Hematopoietic multipotent progenitor cell treated with erythropoietin and hydrocortisone succinate and interleukin-3 and kit ligand, for 8 days (in vitro differentiated cells): Measurements from ENCODE around the gene TLE5.

Source experiments
- DNase-seq: peaks from one replicate; pipeline ENCODE4 v3.0.0-alpha.2; 2015

The TLE5 gene

GRCh38 chr19:3062165-3063105, at the start of gene TLE5:
TSS of gene TLE5 (minus strand) at chr19:3062495. CDS start at chr19:3062200, 295 bp downstream.
- peak; percentile 52 for DNase-seq

- no peak for DNase-seq
Measured at GRCh38 chr19:3111586-3112247, 49.4 kb upstream of the TLE5 start.

GRCh38 chr19:3110126-3110825, 48.0 kb upstream of the TLE5 start:
- no peak for DNase-seq

- DNase-seq = no peak
Measured at GRCh38 chr19:3109491-3109890, 47.2 kb upstream of the TLE5 start.

GRCh38 chr19:3108775-3109174, 46.5 kb upstream of the TLE5 start:
- peak; percentile 70 for DNase-seq

- no peak for DNase-seq
Measured at GRCh38 chr19:3107658-3108057, 45.4 kb upstream of the TLE5 start.

GRCh38 chr19:3106509-3107141, 44.3 kb upstream of the TLE5 start:
- DNase-seq = no peak

GRCh38 chr19:3105641-3106508, 43.6 kb upstream of the TLE5 start:
- no peak for DNase-seq

GRCh38 chr19:3104708-3104983, 42.4 kb upstream of the TLE5 start:
- no peak for DNase-seq

- DNase-seq = no peak
Measured at GRCh38 chr19:3102239-3103140, 40.2 kb upstream of the TLE5 start.

- no peak for DNase-seq
Measured at GRCh38 chr19:3100747-3101730, 38.7 kb upstream of the TLE5 start.

- DNase-seq = no peak
Measured at GRCh38 chr19:3100331-3100730, 38.0 kb upstream of the TLE5 start.

- DNase-seq = no peak
Measured at GRCh38 chr19:3099347-3100145, 37.3 kb upstream of the TLE5 start.

GRCh38 chr19:3098515-3099346, 36.4 kb upstream of the TLE5 start:
- DNase-seq = no peak

GRCh38 chr19:3098141-3098514, 35.8 kb upstream of the TLE5 start:
- no peak for DNase-seq

GRCh38 chr19:3097442-3097871, 35.2 kb upstream of the TLE5 start:
- DNase-seq = no peak

- DNase-seq = no peak
Measured at GRCh38 chr19:3096902-3097326, 34.6 kb upstream of the TLE5 start.
